GM18511 (cell line): ENCODE results near the gene ACE.

Experiments
- ATAC-seq: cut with Tn5 transposase; IDR thresholded peaks from one replicate; pipeline ENCODE4 v1.9.1; 2021; ENCODE audit warnings: mild to moderate bottlenecking, moderate library complexity; ENCODE audit not compliant: unreplicated experiment

Gene ACE

DNA sequence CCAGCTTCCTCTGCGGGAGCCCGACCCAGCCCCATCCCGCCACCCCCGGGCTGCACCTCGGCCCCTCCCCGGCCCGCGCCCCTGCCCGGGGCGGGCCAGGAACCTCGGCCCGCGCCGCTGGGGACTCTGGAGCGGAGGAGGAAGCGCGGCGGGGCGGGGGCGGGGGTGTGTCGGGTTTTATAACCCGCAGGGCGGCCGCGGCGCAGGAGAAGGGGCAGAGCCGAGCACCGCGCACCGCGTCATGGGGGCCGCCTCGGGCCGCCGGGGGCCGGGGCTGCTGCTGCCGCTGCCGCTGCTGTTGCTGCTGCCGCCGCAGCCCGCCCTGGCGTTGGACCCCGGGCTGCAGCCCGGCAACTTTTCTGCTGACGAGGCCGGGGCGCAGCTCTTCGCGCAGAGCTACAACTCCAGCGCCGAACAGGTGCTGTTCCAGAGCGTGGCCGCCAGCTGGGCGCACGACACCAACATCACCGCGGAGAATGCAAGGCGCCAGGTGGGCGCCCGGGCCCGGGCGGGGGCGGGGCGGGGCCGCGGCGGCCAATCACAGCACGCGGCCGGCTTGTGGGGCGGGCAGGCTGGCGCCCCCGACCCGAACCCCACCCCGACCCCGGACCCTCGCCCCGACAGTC, at the start of gene ACE:
Gene ACE (plus strand): TSS at position 208 of the 626 bp plus-strand sequence. CDS start 34 bp downstream, at position 242.
- peak; percentile 54 for ATAC-seq

DNA sequence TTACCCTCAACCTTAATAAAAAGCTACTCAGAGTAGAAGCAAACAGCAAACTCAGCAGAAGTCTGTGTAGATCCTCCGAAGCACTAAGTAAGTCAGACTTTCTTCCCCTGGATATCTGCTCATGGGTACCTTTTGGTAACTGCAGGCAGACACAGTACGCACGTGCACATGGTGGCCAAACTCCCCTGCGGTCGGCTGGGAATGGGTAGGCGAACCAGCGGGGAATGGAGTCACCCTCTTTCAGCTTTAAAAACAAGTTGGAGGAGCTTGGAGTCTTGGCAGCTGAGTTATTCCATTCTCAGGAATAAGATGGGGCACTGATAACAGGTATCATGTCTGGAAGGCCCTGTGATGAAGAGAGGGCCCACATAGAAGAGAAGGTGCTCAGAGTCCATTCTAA, 47.1 kb upstream of the ACE start:
- no peak for ATAC-seq

DNA sequence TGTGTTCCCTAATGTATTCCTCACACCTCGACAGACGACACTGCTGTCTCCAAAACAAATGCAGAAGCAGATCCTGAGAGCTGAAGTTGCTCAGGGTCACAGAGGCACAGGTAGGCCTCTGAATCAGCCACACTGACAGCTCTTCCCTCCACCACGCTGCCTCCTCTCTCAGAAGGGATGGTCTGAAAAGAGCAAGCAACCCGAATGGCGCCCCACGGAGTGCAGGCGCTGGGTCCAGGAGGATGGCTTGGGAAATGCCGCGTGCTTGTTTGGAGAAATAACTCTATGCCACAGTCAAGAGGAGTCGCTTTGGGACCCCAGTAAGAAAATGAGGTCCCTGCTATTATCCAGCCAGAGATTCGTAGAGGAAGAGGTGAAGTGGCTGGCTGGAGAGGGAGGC, 46.6 kb upstream of the ACE start:
- ATAC-seq, result no peak

DNA sequence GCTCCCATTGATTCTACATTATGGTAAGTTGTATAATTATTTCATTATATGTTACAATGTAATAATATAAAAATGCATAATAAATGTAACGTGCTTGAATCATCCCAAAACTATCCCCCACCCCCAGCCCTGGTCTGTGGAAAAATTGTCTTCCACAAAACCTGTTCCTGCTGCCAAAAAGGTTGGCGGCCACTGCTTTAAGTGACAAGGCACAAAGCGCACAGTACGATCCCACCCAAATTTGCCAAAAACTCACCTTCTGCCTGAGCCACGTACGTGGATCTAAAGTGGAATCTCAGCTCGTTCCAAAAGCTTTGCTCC, 45.3 kb upstream of the ACE start:
- no peak for ATAC-seq

DNA sequence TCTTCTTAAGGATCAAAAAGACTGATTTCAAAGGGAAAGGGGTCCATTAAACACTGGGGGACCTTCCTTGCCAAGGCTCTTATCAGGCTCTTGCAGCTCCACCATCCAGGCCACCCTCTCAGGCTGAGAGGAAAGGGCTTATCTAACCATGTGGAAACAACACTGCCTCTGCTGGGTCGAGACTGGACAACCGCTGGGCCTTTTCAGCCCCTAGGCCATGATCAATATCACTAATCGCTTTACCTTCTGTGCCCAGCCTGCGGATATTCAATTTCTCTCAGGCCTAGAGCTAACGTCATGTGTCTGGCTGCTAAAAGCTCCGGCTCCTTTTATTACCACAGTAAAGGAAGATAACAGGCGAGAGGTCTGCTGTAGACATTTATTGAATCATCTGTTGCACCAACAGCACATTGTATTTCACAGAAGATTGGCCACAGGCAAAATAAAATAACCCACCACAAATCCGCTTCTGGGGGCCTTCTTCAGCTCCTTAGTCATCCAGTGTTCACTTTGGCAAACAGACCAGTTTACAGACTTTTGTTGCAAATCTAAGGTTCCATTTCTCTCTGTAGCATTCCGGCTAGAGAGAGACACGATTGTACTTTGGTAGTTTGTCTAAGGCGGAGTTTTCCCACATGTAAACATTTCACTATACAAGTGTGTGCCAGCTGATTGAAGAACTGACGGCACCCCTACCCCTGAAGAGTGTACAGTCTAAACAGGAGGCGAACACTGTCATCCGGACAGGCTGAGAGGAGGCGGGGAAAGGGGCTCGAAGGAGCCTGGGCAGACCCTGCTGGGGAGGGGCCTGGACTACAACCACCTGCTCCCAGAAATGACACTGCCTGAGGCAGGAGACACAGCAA, 44.7 kb upstream of the ACE start:
- no peak for ATAC-seq

DNA sequence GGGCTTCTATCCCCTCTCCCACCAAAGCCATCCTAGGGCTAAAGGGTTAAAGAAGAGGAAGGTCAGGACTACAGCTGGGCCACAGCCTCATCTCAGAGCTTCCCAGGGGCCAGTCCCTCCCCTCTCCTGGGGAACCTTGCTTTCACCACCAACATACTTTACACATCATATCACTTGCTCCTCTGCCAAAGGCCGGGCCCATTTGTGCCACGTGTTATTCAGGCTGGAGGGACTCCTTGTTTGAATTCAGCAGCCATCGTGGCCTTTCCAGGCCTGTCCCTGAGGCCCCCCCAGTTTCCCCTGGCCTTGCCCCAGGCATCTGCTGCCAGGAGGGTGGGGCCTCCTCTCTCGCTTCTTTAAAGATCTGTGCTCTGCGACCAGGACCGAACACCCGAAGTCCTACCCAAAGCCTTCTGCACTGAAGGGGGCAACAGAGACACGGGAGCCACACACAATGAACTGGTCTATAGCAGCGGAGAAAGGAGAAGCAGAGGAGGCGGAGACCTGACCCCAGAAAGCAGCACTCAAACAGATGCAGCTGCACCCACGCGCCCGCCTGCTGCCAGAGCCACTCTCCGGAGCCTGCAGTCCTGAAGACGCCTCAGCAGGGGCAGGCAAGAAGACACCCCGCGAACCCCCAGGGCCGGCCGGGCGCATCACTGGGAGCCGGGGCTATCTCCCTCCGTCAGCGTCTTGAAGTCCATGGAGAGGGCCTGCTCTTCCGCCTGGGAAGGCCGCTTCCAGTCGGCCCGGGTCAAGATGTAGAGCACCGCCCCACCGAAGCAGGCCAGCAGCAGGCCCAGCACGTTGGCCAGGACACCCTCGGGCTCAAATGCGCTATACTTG, 42.9 kb upstream of the ACE start:
- ATAC-seq, result no peak

DNA sequence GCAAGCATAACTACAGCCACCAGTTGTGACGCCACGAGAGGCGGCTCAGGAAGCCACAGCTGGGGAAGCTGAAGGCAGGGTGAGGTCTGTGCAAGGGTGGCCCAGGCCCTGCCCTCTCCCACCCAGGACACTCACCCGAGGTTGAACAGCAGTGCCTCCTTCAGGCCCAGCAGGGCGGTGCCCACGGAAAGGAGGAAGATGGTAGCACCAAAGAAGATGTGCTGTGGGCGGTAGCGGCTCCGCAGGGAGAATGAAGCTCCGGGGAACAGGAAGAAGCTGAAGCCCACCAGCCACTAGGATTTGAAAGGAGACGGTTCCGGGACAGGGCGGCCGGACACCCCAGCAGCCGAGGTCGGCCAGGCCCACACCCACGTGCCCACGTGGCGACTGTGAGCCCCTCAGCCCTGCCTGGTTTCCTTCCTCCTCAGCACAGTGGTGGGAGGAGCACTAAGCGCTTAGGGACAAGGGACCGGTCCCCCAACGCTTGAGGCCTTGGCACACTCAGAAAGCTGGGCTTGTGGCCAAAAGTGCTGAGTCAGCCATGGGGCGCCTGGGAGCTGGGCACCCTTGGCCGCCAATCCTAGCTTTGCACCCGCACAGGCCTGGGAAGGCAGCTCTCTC, 41.8 kb upstream of the ACE start:
- no peak for ATAC-seq

DNA sequence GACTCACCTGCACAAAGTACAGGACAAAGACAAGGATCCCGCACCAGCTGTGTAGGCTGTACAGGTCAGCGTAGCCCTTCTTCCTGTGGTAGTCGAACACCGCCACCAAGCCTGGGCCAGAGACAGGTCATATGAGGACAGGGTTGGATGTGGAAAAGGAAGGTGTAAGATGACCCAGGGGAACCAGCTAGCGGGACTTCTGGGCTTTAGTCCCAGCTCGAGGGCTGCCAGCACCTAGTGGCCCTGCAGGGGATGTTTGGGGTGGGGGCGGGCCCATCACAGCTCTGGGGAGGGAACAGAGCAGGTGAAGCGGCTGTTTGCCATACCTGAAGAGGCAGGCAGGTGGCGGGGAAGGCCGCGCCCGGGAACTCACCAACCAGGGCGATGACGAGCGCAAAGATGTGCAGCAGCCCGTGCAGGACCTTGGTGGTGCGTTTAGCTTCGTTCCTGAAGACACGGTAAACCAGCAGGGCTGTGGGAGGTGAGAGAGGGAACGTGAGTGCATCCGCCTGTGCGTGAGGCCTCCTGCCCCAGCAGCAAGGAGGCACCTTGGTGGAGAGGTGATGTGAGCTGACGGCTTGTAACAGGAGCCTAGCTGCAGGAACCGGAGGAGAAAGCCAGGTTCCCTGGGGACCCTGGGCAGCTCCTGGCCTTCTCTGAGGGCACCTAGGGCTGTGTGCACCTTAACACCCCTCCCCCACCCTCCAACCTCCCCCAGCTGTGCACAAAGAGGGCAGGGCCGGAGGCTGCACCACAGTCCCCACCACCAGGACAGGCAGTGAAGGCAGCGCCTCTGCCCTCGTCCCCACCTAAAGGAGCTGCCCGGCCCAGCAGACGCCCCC, 41.0 kb upstream of the ACE start:
- ATAC-seq, result no peak

DNA sequence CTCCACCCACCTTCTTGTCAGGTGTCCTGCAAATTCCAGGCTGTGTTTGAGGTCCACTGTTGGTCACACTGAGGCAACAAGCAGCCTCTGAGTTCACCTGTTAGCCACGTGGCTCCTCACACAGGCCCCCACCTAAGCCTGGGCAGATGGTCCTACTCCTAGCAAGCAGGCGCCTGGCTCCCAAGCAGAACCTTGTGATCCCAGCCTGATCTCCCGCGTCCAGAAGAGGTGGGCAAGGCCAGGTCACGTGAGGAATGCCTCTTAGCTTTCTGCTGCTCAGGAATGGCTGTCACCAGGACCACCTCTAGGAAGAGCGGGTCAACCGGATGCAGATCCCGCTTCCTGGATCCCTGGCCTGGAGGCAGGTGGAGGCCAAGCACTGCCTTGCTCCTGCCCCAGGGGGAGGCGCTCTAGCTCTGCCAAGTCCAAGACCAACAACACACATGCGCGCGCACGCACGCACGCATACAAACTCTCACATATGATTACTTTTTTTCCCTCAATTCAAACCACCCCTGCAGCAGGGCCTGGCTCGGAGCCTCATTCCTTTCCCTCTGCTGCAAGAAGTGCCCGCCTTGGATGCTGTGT, 40.2 kb upstream of the ACE start:
- ATAC-seq, result no peak

DNA sequence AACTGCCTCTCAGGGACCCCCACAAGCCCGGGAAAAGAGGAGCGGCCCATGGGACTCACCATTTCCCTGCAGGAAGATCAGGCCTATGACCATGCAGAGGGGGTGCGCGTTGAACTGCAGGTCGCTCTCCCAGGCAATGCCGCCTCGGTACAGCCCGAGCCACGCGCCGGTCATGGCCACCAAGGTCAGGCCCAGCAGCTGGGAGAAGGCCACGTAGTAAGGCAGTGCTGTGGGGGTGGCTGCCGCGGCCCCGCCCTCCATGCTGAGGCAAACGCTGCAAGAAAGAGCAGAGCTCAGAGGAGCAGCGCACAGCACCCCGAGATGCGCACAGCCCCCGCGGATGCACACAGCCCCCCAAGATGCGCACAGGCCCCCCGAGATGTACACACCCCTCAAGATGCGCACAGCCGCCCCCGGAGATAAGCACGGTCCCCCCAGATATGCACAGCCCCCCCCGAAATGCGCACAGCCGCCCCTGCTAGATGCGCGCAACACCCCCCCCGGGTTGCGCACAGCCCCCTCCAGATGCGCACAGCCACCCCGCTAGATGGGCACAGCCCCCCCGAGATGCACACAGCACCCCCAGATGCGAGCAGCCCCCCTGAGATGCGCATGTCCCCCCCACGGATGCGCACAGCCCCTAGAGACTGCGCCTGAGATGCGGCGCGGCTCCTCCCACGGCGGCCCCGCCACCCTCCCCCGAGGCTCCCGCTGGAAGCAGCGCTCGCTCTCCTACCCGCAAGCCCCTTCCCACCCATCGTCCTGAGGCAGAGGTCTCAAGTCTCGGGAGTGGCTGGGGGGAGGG, 39.4 kb upstream of the ACE start:
- no peak for ATAC-seq

DNA sequence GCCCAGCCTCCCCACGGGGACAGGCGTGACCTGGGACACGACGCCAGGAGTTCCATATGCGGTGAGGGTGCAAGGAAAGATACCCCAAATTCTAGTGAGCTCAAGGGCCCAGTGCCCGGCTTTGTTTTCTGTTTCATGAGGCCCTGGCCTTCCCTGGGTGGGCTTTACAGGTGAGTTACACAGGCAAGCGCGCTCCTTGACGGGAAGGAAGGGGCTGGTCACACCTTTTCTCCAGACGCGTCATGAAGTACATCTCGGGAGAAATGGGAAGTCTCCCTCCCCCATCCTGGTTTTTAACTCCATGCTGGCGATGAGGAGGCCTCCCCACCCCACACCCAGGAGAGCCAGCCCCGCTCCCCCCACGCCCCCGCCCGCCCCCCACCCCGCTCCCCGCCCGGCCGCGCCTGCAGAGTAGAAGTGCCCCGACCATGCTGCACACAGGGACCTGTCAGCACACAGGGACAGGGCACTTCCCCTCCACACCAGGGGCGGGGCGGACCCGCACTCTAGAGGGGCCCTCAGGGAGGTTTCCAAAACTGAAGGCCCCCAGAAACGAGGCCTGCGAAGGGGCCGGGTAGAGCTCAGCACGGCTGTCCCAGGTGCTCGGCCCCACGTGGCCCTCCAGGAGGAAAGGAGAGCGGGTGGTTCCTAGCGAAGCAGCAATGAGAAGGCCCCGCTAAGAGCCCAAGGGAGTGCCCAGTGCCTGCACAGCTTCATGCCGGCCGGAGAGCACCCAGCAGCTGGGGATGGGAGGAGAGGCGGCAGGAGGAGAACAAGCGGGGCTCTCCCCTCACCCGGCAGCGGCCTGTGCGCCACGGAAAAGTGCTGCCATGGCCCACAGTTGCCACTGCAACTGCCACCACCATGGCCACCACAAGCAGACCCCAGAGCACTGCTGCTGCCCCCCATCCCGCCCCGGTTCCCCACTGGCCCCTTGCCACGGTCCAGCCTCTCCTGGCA, 38.5 kb upstream of the ACE start:
- ATAC-seq, result no peak

DNA sequence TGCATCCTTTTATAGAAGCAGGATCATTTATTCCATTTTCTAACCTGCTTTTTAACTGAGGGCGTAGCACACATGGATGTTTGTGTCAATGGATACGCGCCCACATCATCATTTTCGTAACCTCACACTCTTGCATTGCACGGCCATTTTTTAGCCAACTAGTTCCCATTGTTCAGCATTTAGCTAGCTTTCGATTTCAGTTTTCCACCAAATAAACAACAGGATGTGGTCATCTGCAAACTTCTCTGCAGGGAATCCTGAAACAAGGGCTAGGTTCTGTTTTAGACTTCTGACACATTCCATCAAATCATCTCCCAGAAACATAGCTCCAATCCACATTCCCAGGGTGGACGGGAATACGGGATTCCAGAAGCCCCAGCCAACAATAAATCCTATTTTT, 37.2 kb upstream of the ACE start:
- ATAC-seq, result no peak

DNA sequence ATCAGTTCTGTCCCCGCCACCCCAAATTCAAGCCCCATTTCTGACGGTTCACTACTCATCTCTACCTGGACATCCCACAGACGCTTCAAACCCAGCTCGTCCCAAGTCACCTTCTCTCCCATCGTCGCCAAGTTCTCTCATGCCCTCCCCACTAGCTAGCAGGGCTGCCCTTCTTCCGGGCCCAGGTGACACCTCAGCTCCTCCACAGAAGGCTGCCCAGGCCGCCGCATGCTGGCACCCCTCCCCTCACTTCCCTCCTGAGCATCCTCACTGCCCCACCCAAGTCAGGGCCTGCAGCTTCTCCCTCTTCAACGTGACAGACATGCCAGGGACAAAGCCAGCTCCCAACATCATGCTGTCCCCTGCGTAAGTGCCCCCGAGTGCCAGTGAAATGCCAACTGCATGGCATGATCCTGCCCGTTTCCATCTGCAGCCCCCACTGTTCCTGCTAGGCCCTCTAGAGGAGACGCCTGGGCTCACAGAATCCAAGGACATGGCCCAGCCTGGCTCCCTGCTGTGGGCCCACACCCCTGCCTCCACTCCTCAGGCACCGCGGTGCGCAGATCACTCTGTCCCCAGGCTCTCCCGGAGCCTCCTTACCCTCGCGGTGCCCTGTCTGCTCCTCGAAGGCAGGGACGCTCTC, 36.6 kb upstream of the ACE start:
- ATAC-seq, result no peak

DNA sequence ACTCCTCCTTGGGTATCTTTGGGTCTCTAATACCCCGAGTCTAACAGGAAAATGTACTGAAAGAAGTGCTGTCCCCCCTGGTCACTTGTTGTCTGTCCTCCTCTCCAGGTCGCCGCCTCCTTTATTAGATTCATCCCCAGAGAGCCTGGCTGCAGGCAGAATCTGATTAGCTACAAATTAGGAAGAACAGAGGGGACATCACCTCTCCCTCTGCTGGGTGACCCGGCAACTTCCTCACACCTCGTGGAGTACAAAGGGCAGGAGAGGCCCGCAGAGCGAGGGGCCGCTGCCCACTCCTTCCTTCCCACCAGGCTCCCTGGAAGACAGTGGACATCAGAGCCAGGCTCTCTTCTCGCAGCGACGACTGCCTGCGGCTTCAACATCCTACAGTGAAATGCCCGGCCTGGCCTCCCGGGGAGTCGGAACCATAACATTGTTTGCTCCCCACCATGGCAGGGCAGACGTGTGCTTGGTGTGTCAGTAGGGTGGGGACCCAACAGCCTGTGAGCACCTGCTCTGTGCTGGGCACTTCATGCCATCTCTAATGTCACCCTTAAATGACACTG, 36.0 kb upstream of the ACE start:
- no peak for ATAC-seq

DNA sequence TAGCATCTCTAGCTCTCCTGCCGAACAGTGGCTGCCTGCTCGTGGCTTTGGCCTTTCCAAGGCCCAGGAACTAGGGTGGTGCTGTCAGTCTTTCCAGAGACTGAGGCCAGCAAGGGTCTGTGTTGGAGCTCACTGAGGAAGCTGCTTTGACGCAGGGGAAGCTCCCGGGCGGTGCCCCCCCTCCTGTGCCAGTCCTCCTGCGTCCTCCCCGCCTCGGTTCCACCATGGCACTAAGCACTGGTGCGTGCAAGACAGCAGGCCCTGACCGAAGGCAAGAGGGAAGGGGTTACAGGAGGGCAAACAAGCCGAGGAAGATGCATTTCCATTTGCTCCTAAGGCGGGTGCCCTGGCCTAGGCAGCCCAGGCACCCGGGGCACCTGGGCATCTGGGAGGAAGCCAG, 35.2 kb upstream of the ACE start:
- ATAC-seq, result no peak

DNA sequence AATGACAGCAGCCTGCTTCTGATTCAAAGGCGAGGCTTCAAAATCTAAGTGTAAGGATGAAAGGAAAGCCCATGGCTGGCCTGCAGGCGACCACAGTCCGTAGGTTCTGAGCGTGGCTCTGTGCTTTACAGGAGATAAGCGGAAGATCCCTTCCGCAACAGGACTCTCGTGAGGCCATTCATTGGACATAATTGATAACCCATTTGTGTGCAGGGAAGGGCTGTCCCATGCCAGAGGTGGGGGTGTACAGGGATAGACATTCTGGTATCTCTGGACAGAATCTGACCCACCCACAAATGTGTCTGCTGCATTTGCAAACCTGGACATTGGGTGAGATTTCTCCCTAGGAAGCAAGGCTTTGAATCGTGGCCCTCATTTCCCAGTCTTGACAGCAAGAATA, 34.8 kb upstream of the ACE start:
- ATAC-seq, result no peak

DNA sequence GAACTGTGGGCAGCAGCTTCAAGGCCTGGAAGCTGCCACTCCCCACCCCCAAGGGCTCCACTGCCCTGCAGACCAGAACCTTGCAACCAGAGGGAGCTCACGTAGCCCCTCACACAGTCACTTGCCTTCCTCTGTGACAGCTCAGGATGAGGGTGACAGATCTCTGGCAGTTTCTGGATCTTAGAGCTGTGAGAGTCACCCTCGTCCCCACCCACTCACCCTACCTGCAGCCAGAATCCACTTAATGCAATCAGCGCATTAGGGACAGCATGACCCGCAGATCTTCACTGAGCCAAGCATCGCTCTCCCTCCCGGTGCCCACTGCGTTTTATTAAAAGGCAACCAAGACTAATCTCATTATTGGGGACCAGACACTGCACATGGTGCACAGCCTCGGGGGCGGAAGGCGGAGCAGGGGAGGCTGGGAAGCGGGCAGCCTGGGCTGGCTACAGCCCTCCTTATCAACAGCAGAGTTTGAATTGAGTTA, 34.3 kb upstream of the ACE start:
- no peak for ATAC-seq
